Lower lobe of right lung (tissue), 2 donors: ENCODE data around the gene SPATA20. TPM values are rescaled to one million over a fixed set of nuclear protein-coding genes. Genes with fewer than 3 reads are reported as not detected.

Experiments
- ATAC-seq, 2 donors: fragments of 200-7000 bp; cut with Tn5 transposase; one replicate each; pipeline ENCODE4 v1.9.1; 2020 to 2022; ENCODE audit warnings: mild to moderate bottlenecking in 2 of 2, moderate library complexity in 2 of 2
- DNase-seq: peaks from one replicate; pipeline ENCODE4 v3.0.0-alpha.2; 2020
- H3K27ac ChIP-seq: fragments of 200-600 bp; one replicate; pipeline ENCODE4 v1.8.0; 2022
- H3K27me3 ChIP-seq: fragments of 200-600 bp; one replicate; pipeline ENCODE4 v1.8.0; 2022; ENCODE audit warnings: low read depth
- H3K36me3 ChIP-seq: fragments of 200-600 bp; one replicate; pipeline ENCODE4 v1.8.0; 2022; ENCODE audit warnings: mild to moderate bottlenecking
- H3K4me1 ChIP-seq: fragments of 200-600 bp; one replicate; pipeline ENCODE4 v1.8.0; 2022
- H3K4me3 ChIP-seq: fragments of 200-600 bp; one replicate; pipeline ENCODE4 v1.8.0; 2022; ENCODE audit warnings: mild to moderate bottlenecking
- H3K9me3 ChIP-seq: fragments of 200-600 bp; one replicate; pipeline ENCODE4 v1.8.0; 2022
- intact Hi-C: fragments of 100-400 bp; cut with DNase I; formaldehyde crosslinking; loops from one replicate; pipeline ENCODE4 v1.11.0; 2022
- total RNA-seq: library from RNA; stranded (reverse); fragmentation: NEBNext Ultra II Directional; extraction: Animal tissue kit (Norgen Biotek cat#: 25700); gene quantifications from one replicate; pipeline ENCODE4 v1.2.1, GENCODE V29; 2021
- TF ChIP-seq, protein P1 (sequence below): fragments of 200-600 bp; IDR thresholded peaks from one replicate; pipeline ENCODE4 v1.8.0; 2022; ENCODE audit warnings: antibody characterized with exemption, mild to moderate bottlenecking
- donor health status: DM: no; HTN: yes; CAD: no; lungs with severe emphysema.

The SPATA20 gene
- total RNA-seq, 1 donor from 2014 or later: 29.7 TPM

DNA sequence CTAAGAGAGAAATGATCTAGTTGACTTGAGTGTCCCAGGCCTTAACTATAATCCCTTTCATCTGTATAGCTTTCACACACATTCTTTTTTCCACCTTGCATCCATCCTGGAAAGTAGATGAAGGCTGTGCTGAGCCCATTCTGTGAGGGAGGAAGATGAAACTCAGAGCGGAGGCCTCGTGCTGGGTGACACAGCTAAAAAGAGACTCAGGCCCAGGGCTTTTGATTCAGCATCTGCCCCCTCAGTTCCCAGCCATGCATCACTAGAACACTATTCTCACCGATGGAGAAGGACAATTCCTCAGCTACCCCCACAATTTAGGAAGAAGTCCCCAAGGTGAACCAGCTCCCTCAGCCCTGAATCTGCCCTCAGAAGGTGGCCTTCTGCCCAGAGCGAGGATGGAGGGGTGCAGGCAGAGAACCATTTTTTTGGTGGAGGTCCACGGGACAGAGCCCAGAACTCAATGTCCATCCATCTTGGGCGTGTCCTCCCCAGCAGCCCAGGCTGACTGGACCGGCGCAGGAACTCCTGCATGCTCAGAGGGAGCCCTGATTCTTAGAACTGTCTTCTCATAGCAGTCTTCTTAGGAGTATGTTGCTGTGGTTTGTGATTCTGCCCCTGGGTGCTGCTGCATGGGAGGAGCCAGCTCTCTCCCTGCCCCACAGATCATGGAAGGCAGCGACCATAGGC is 44.5 kb upstream of the SPATA20 start:
- H3K4me1 ChIP-seq: no peaks in the 10 kb centered on the region
- no peaks in the 10 kb centered on the region for H3K27me3 ChIP-seq
- no peaks in the 10 kb centered on the region for H3K9me3 ChIP-seq
- H3K4me3 ChIP-seq: no peak overlapping the region
- no peaks in the 10 kb centered on the region for H3K36me3 ChIP-seq
- H3K27ac ChIP-seq: no peak overlapping the region
- ATAC-seq (no peak), DNase-seq (no peak)
- intact Hi-C loops: no loop called here
- TF ChIP-seq, protein P1, sequence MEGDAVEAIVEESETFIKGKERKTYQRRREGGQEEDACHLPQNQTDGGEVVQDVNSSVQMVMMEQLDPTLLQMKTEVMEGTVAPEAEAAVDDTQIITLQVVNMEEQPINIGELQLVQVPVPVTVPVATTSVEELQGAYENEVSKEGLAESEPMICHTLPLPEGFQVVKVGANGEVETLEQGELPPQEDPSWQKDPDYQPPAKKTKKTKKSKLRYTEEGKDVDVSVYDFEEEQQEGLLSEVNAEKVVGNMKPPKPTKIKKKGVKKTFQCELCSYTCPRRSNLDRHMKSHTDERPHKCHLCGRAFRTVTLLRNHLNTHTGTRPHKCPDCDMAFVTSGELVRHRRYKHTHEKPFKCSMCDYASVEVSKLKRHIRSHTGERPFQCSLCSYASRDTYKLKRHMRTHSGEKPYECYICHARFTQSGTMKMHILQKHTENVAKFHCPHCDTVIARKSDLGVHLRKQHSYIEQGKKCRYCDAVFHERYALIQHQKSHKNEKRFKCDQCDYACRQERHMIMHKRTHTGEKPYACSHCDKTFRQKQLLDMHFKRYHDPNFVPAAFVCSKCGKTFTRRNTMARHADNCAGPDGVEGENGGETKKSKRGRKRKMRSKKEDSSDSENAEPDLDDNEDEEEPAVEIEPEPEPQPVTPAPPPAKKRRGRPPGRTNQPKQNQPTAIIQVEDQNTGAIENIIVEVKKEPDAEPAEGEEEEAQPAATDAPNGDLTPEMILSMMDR: no peak

- no peak overlapping the region for H3K27ac ChIP-seq
- intact Hi-C loops: no loop called here
- DNase-seq (no peak), ATAC-seq (no peak)
- H3K36me3 ChIP-seq: no peaks in the 10 kb centered on the region
- TF ChIP-seq, protein P1: no peak
- H3K9me3 ChIP-seq: no peaks in the 10 kb centered on the region
- no peak overlapping the region for H3K4me3 ChIP-seq
- peaks cover 8% of the 10 kb centered on the region for H3K4me1 ChIP-seq
- H3K27me3 ChIP-seq: no peaks in the 10 kb centered on the region
Measured at GRCh38 chr17:50505591-50506130, 41.3 kb upstream of the SPATA20 start.

DNA sequence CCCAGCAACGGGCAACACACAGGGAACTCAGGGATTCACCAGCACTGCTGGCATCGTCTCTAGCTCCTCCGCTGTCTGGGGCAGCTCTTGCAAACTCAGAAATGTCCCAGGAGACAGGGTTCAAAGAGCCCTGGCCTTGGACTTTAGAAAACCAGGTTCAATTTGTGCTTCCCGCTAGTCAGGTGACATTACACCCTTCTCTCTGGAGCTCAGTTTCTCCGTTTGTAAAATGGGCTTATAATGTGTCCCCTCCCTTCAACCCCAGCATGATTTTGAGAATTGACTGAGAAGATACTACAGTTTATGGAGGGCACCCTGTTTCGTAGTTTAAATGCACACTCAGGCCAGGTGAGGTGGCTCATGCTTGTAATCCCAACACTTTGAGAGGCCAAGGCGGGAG is 40.7 kb upstream of the SPATA20 start:
- Histone ChIP-seq H3K27ac (no peak overlapping the region), H3K4me1 (peaks cover 8% of the 10 kb centered on the region), H3K9me3 (no peaks in the 10 kb centered on the region), H3K36me3 (no peaks in the 10 kb centered on the region), H3K4me3 (no peak overlapping the region), H3K27me3 (no peaks in the 10 kb centered on the region)
- ATAC-seq (no peak), DNase-seq (no peak)
- TF ChIP-seq, protein P1: no peak
- intact Hi-C loops: no loop called here

DNA sequence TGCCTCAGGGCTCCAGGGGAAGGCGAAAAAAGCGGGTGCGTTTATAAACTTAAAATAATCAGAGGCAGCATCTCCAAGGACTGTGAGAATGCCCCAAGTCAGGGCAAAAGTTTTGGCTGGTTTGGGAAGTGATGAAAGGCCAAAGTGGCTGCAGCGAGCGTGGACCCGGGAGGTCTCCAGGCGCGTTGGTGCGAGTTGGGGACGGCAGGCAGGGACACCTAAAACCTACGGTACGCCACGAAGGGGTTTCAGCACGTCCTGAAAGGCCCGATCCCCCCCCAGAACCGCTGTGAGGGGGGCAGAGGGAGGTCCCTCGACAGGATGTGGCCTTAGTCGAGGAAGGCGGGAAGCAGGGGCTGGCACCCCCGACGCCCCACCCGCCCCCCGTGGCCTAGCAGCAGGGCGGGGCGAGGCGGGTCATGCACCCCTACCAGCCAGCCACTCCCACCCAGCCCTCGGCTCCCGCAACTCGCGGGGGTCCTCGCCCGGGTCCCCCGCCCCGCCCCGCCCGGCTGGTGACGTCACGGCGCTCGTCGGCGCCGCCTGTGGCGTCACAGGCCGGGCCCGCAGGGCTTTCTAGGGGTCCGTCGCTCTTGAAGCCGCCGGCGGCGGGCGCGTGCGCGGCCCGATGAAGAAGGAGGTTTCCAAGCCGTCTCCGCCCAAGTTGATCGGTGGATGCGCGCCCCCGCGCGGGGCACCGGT is 39.0 kb upstream of the SPATA20 start, which contains the start of gene MYCBPAP:
TSS of gene MYCBPAP (plus strand) at position 569 of the 702 bp plus-strand sequence. CDS start 236 bp downstream, outside the sequence.
- DNase-seq: peak; percentile 88
- ATAC-seq: peak; percentile 81 to 88
- H3K9me3 ChIP-seq: no peaks in the 10 kb centered on the region
- H3K27me3 ChIP-seq: no peaks in the 10 kb centered on the region
- TF ChIP-seq, protein P1: peak; percentile 26
- intact Hi-C loops: no loop called here
- H3K4me3 ChIP-seq: peak within 1 kb of the TSS; percentile 68
- no peaks in the 10 kb centered on the region for H3K36me3 ChIP-seq
- peak within 1 kb of the TSS; percentile 75 for H3K27ac ChIP-seq
- H3K4me1 ChIP-seq: peaks cover 8% of the 10 kb centered on the region

DNA sequence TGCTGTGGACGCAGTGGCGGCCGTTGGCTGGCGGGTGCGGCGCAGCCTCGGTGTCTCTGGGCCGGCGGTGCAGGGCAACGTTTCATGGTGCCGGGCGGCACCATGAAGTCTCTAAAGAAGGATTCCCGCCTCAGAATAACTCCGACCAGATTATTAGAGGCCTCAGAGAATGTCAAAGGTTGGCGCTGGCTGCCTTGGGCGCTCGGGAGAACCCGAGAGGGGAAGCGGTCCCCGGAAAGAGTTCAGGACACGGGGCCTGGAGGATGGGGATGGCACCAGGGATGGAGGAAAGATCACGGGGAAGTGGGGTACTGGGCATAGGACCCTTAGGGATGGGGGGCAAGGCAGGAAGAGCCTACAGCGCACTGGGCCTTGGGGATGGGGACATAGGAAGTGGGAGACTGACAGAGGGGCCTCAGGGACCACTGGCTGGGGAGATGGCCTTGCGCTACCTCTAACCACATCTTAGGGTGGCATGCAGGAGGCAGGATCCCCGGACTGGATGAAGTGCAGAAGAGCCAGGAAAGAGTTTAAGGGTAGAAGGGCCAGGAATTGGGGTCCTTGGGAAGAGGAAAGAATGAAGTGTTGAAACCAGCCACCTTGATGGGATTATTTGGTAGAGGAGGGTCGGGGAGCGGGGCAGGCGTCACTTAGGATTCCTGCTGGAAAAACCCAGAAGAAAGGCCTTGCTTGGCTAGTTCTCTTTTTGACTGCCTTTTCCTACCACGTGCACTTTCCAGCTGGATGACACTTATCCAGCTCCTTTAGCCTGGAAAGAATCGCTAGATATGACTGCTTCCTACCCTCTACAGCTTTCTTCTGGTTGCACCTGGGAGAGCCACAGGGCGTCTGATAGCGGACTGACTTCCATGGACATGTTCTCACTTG is 38.2 kb upstream of the SPATA20 start:
- DNase-seq (no peak), ATAC-seq (peak in 1 of 2 donors; percentile 4)
- TF ChIP-seq, protein P1: no peak
- intact Hi-C loops: no loop called here
- H3K4me1 ChIP-seq: peaks cover 8% of the 10 kb centered on the region
- no peaks in the 10 kb centered on the region for H3K36me3 ChIP-seq
- no peaks in the 10 kb centered on the region for H3K9me3 ChIP-seq
- H3K27ac ChIP-seq: peak overlapping the region; percentile 75
- H3K27me3 ChIP-seq: no peaks in the 10 kb centered on the region
- H3K4me3 ChIP-seq: peak overlapping the region; percentile 68
